Mesothelial cell of epicardium (in vitro differentiated cells): ENCODE results near the gene DCTN3. TPM values are rescaled to one million over a fixed set of nuclear protein-coding genes. Genes with fewer than 3 reads are reported as not detected.
A peak's percentile ranks its signal among the peaks of the same experiment; 100 is the strongest.

Source experiments
- DNase-seq, 2 experiments: peaks; one replicate each; pipeline ENCODE4 v3.0.0; 2021; ENCODE audit warnings: low spot score in 2 of 2; ENCODE audit not compliant: unreplicated experiment in 2 of 2
- H3K27ac Mint-ChIP-seq: 2 replicates; pipeline ENCODE4 v1.8.0; 2021; ENCODE audit warnings: mixed read lengths
- H3K27me3 Mint-ChIP-seq: 2 replicates; pipeline ENCODE4 v1.8.0; 2021; ENCODE audit warnings: low read depth, mixed read lengths
- H3K36me3 Mint-ChIP-seq: 2 replicates; pipeline ENCODE4 v1.8.0; 2021; ENCODE audit warnings: mixed read lengths
- H3K4me1 Mint-ChIP-seq: 2 replicates; pipeline ENCODE4 v1.8.0; 2021; ENCODE audit warnings: mixed read lengths
- H3K4me3 Mint-ChIP-seq: 2 replicates; pipeline ENCODE4 v1.8.0; 2021; ENCODE audit warnings: mild to moderate bottlenecking, moderate library complexity, mixed read lengths
- H3K9me3 Mint-ChIP-seq: 2 replicates; pipeline ENCODE4 v1.8.0; 2021; ENCODE audit warnings: mixed read lengths
- total RNA-seq: library from RNA; stranded (reverse); gene quantifications from 3 replicates; pipeline ENCODE4 v1.2.1, GENCODE V29; 2021
- TF ChIP-seq, protein P1 (sequence below): fragments of 200-600 bp; sonication (generic); IDR thresholded peaks from one replicate; pipeline ENCODE4 v1.5.0; 2021; ENCODE audit warnings: antibody characterized with exemption; ENCODE audit not compliant: unreplicated experiment

Gene DCTN3
- total RNA-seq, 1 donor from 2014 or later, result 77.1 TPM

DNA sequence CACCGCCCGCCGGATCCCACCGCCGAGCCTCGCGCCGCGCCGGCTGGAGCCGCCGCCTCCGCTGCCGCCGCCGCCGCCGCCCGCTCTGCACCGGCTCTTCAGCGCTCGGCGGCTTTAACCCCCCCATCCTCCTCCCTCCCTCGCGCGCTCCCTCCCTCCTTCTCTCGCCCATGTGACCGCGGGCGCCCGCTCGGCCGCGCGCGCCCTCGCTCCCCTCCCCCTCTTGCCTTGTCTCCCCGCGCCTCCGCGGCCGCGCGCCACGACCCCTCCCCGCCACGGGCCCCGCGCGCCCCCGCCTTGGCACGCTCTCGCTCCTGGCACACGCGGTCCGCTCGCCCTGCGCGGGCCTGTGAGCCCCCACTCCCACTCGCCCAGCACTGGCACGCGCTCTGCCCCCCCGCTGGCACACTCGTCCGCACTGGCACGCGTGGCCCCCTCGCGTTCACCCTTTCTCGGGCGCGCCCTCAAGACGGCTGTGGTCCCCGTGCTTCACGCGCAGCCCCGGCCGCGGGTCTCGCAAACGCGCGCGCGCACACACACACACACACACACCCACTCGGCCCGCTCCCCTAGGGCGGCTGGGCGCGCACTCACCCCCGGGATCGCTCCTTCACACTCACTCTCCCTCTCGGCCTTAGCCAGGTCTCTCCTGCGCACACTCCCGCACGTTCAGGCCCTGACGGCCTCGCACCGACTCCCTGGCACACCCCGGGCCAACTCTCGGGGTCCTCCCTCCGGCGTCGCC lies 30.5 kb downstream of the DCTN3 start, which contains the start of gene CNTFR:
CNTFR (minus strand) TSS at position 89 of the 745 bp plus-strand sequence. CDS start 20,743 bp downstream, outside the sequence.
- peaks cover 36% of the 10 kb centered on the region for H3K4me1 Mint-ChIP-seq
- TF ChIP-seq, protein P1, sequence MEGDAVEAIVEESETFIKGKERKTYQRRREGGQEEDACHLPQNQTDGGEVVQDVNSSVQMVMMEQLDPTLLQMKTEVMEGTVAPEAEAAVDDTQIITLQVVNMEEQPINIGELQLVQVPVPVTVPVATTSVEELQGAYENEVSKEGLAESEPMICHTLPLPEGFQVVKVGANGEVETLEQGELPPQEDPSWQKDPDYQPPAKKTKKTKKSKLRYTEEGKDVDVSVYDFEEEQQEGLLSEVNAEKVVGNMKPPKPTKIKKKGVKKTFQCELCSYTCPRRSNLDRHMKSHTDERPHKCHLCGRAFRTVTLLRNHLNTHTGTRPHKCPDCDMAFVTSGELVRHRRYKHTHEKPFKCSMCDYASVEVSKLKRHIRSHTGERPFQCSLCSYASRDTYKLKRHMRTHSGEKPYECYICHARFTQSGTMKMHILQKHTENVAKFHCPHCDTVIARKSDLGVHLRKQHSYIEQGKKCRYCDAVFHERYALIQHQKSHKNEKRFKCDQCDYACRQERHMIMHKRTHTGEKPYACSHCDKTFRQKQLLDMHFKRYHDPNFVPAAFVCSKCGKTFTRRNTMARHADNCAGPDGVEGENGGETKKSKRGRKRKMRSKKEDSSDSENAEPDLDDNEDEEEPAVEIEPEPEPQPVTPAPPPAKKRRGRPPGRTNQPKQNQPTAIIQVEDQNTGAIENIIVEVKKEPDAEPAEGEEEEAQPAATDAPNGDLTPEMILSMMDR, result no peak
- H3K9me3 Mint-ChIP-seq, result no peaks in the 10 kb centered on the region
- peak within 1 kb of the TSS; percentile 85 for H3K4me3 Mint-ChIP-seq
- peak in 1 of 2 experiments; percentile 62 for DNase-seq
- H3K27me3 Mint-ChIP-seq, result peaks cover 88% of the 10 kb centered on the region
- no peaks in the 10 kb centered on the region for H3K36me3 Mint-ChIP-seq
- peak within 1 kb of the TSS; percentile 41 for H3K27ac Mint-ChIP-seq

DNA sequence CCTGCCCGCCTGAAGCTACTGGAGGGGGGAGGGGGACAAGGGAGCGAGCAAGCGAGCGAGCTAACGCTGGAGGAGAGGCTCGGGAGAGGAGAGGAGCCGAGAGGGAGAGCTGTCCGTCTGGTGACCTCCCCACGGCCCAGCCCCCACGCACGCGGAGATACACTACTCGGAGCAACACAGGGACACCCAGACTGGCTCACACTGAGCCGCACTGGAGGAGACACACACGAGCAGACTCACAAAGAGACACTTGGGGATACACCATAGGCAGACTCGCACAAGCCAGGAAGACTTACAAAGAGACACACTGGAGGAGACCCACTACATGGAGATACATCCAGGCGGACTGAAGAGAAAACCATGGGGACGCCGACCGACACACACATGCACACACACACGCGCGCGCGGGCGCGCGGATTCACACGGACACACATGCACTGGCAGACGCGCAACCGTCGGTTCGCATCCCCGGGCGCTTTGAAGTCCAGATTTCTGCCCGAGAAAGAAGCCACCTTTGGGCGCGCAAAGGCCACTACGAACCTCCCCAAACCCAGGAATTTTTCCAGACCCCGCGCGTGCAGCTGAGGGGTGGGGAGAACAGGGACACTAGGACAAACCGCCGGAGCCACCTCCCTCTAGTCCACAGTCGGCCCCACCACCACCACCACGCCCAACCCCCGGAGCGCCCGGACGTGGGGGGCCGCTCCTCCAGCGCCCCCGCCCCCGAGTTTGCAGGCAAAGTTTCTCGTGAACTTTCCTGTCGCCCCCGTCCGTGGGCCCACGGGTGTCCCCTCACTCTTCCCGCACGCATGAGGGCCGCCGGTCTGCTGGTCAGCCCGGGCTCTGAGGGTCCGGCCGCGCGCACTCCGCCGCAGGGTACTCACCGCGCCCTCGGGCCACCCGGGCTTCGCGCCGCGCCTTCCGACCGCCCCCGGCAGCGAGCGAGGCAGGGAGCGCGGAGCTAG lies 31.3 kb downstream of the DCTN3 start:
- TF ChIP-seq, protein P1, result no peak
- H3K4me3 Mint-ChIP-seq, result peak overlapping the region; percentile 85
- H3K27me3 Mint-ChIP-seq, result peaks cover 94% of the 10 kb centered on the region
- H3K4me1 Mint-ChIP-seq, result peaks cover 40% of the 10 kb centered on the region
- no peaks in the 10 kb centered on the region for H3K36me3 Mint-ChIP-seq
- DNase-seq, result no peak
- H3K27ac Mint-ChIP-seq, result peak overlapping the region; percentile 41
- H3K9me3 Mint-ChIP-seq, result no peaks in the 10 kb centered on the region

- DNase-seq, result no peak
- H3K36me3 Mint-ChIP-seq, result no peaks in the 10 kb centered on the region
- peaks cover 42% of the 10 kb centered on the region for H3K4me1 Mint-ChIP-seq
- no peak overlapping the region for H3K4me3 Mint-ChIP-seq
- H3K27me3 Mint-ChIP-seq, result peaks cover 94% of the 10 kb centered on the region
- H3K27ac Mint-ChIP-seq, result no peak overlapping the region
- TF ChIP-seq, protein P1, result no peak
- H3K9me3 Mint-ChIP-seq, result no peaks in the 10 kb centered on the region
Observed at GRCh38 chr9:34587271-34587670, 33.0 kb downstream of the DCTN3 start.

DNA sequence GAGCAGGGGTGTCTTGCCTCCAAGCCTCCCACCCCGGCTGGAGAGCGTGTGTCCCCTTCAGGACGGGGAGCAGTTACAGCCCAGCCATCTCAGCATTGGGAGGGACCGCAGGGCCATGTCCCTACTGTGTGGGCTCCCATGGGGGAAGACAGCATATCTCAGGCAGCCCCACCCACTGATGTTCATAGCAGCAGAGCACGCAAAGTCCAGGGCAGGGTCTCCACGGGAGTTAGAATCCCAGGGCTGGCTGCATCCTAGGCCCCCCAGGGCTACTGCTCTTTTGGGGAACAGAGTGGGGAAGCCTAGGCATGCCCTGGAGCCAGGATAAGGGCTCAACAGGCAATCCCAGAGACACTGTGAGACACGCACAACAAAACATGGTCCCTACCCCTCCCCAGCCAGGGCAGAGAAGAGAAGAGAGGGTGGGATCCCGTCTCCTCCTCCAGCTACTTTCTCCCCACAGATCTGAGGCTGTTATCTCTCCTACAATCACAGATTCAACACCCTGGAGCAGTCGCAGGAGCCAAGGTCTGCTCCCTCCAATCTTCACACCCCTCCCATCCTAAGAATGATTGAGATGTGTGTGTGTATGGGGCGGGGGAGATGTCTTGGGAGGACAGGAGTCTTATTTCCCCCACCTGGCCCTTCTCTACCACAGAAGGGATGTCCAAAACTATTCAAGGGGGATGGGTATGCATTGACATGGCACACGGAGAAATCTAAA lies 34.2 kb downstream of the DCTN3 start:
- Mint-ChIP-seq H3K27me3 (peaks cover 93% of the 10 kb centered on the region), H3K9me3 (no peaks in the 10 kb centered on the region), H3K27ac (no peak overlapping the region), H3K36me3 (no peaks in the 10 kb centered on the region), H3K4me3 (no peak overlapping the region), H3K4me1 (peaks cover 42% of the 10 kb centered on the region)
- TF ChIP-seq, protein P1, result no peak
- no peak for DNase-seq

GRCh38 chr9:34584970-34585369 lies 35.3 kb downstream of the DCTN3 start:
- H3K27ac Mint-ChIP-seq, result no peak overlapping the region
- H3K4me3 Mint-ChIP-seq, result no peak overlapping the region
- no peak for DNase-seq
- TF ChIP-seq, protein P1, result no peak
- H3K27me3 Mint-ChIP-seq, result peaks cover 93% of the 10 kb centered on the region
- no peaks in the 10 kb centered on the region for H3K36me3 Mint-ChIP-seq
- peaks cover 45% of the 10 kb centered on the region for H3K4me1 Mint-ChIP-seq
- H3K9me3 Mint-ChIP-seq, result no peaks in the 10 kb centered on the region
